IMR-90 (cell line): ENCODE measurements around the gene ZFYVE21. TPM values are rescaled to one million over a fixed set of nuclear protein-coding genes. Genes with fewer than 3 reads are reported as not detected.

Experiments
- ATAC-seq: fragments of 200-7000 bp; cut with Tn5 transposase; 2 replicates; pipeline ENCODE4 v1.9.1; 2020; ENCODE audit warnings: low read depth, mild to moderate bottlenecking, moderate library complexity
- BruUV-seq: library from RNA; stranded (reverse); fragments of 400-500 nt; replicated peaks from 2 replicates; lab custom pipeline; 2021; lab: Mats Ljungman, UMichigan
- CTCF ChIA-PET: fragments of 300-600 bp; formaldehyde crosslinking; extraction: SDS; loops from one replicate; lab custom pipeline; 2021; ENCODE audit warnings: antibody characterized with exemption; lab: Yijun Ruan, JAX
- POLR2A ChIA-PET: fragments of 300-600 bp; sonication (Branson Sonifier 250); formaldehyde crosslinking; loops from one replicate; lab custom pipeline; 2022; ENCODE audit warnings: antibody characterized with exemption; ENCODE audit not compliant: unreplicated experiment; lab: Charles Lee
- DNase-seq: peaks from one replicate; pipeline ENCODE4 v3.0.0; 2013
- H2AFZ ChIP-seq: replicated peaks from 2 replicates; pipeline ENCODE3; 2013; ENCODE audit warnings: low read length, mild to moderate bottlenecking; ENCODE audit not compliant: poor library complexity
- H2AK5ac ChIP-seq: 2 replicates; pipeline ENCODE4 v1.6.1; 2013; ENCODE audit warnings: low read depth, low read length, inconsistent platforms
- H2AK9ac ChIP-seq: replicated peaks from 2 replicates; pipeline ENCODE3; 2013; ENCODE audit warnings: mild to moderate bottlenecking, low read depth, low read length, moderate library complexity; ENCODE audit not compliant: poor library complexity
- H2BK120ac ChIP-seq: 2 replicates; pipeline ENCODE4 v1.6.1; 2013; ENCODE audit warnings: low read depth, low read length, inconsistent platforms
- H2BK15ac ChIP-seq: 3 replicates; pipeline ENCODE4 v1.6.1; 2013; ENCODE audit warnings: low read depth, low read length, inconsistent platforms
- H2BK20ac ChIP-seq: 2 replicates; pipeline ENCODE4 v1.6.1; 2013; ENCODE audit warnings: low read depth, mild to moderate bottlenecking, inconsistent platforms, low read length, moderate library complexity
- H2BK5ac ChIP-seq: 2 replicates; pipeline ENCODE4 v1.6.1; 2013; ENCODE audit warnings: mild to moderate bottlenecking, low read depth, low read length, inconsistent platforms; ENCODE audit not compliant: poor library complexity, severe bottlenecking
- H3K14ac ChIP-seq: replicated peaks from 2 replicates; pipeline ENCODE4 v1.6.1; 2013; ENCODE audit warnings: low read depth, low read length, inconsistent platforms
- H3K18ac ChIP-seq: 2 replicates; pipeline ENCODE4 v1.6.1; 2013; ENCODE audit warnings: low read depth, low read length, control low read depth
- H3K23ac ChIP-seq: 2 replicates; pipeline ENCODE4 v1.6.1; 2013; ENCODE audit warnings: low read depth, low read length, inconsistent platforms
- H3K27ac ChIP-seq: 2 replicates; pipeline ENCODE4 v1.5.1; 2013; ENCODE audit warnings: mild to moderate bottlenecking, control low read depth, low read length; ENCODE audit not compliant: insufficient read depth
- H3K27me3 ChIP-seq: 2 replicates; pipeline ENCODE4 v1.6.1; 2013; ENCODE audit warnings: low read length; ENCODE audit not compliant: control insufficient read depth, insufficient read depth
- H3K36me3 ChIP-seq: 2 replicates; pipeline ENCODE4 v1.6.1; 2013; ENCODE audit warnings: low read length, mixed read lengths; ENCODE audit not compliant: control insufficient read depth, insufficient read depth
- H3K4ac ChIP-seq: 2 replicates; pipeline ENCODE4 v1.6.1; 2013; ENCODE audit warnings: low read depth, low read length, inconsistent platforms
- H3K4me1 ChIP-seq: 2 replicates; pipeline ENCODE4 v1.6.1; 2013; ENCODE audit warnings: low read length, mixed read lengths; ENCODE audit not compliant: control insufficient read depth, insufficient read depth
- H3K4me2 ChIP-seq: 2 replicates; pipeline ENCODE4 v1.6.1; 2013; ENCODE audit warnings: low read depth, mild to moderate bottlenecking, control low read depth, low read length, moderate library complexity
- H3K4me3 ChIP-seq: 2 replicates; pipeline ENCODE4 v1.5.1; 2013; ENCODE audit warnings: low read depth, mild to moderate bottlenecking, control low read depth, low read length, moderate library complexity; ENCODE audit not compliant: insufficient read depth
- H3K56ac ChIP-seq: 2 replicates; pipeline ENCODE4 v1.6.1; 2013; ENCODE audit warnings: low read length, inconsistent platforms; ENCODE audit not compliant: insufficient read depth; ENCODE audit errors: extremely low read depth
- H3K79me1 ChIP-seq, 2 experiments: 2 replicates each; pipeline ENCODE4 v1.6.1; 2013; ENCODE audit warnings: low read length in 2 of 2, inconsistent platforms in 1 of 2, low read depth in 1 of 2
- H3K9ac ChIP-seq: 2 replicates; pipeline ENCODE4 v1.6.1; 2013; ENCODE audit warnings: low read depth, low read length, control low read depth
- H3K9me1 ChIP-seq: 2 replicates; pipeline ENCODE4 v1.6.1; 2013; ENCODE audit warnings: low read length, inconsistent platforms; ENCODE audit not compliant: insufficient read depth
- H3K9me3 ChIP-seq: 2 replicates; pipeline ENCODE4 v1.6.1; 2013; ENCODE audit warnings: low read length; ENCODE audit not compliant: control insufficient read depth, insufficient read depth
- H4K20me1 ChIP-seq: 2 replicates; pipeline ENCODE4 v1.6.1; 2013; ENCODE audit warnings: low read length, inconsistent platforms; ENCODE audit not compliant: insufficient read depth
- H4K5ac ChIP-seq: 2 replicates; pipeline ENCODE4 v1.6.1; 2013; ENCODE audit warnings: mild to moderate bottlenecking, low read depth, low read length, control low read depth
- H4K8ac ChIP-seq, 2 experiments: 2 replicates each; pipeline ENCODE4 v1.6.1; 2013; ENCODE audit warnings: low read depth in 2 of 2, low read length in 2 of 2, control low read depth in 1 of 2, inconsistent platforms in 1 of 2
- H4K91ac ChIP-seq: 2 replicates; pipeline ENCODE4 v1.6.1; 2013; ENCODE audit warnings: low read depth, low read length, inconsistent platforms; ENCODE audit not compliant: insufficient read depth
- BHLHE40 ChIP-seq: fragments of 150-350 bp; IDR thresholded peaks from 2 replicates; pipeline ENCODE4 v1.6.1; 2016; ENCODE audit warnings: mild to moderate bottlenecking, low read depth, low read length
- CEBPB ChIP-seq: IDR thresholded peaks from 2 replicates; pipeline ENCODE4 v1.6.1; 2012; ENCODE audit warnings: low read depth, low read length, improper control_type of control experiment
- CHD1 ChIP-seq: IDR thresholded peaks from 2 replicates; pipeline ENCODE4 v1.6.1; 2012; ENCODE audit warnings: low read depth, low read length, improper control_type of control experiment
- FOS ChIP-seq: fragments of 150-350 bp; IDR thresholded peaks from 2 replicates; pipeline ENCODE4 v1.6.1; 2016; ENCODE audit warnings: low read depth, low read length
- MAFK ChIP-seq: IDR thresholded peaks from 2 replicates; pipeline ENCODE4 v1.6.1; 2012; ENCODE audit warnings: low read depth, low read length, improper control_type of control experiment
- MAZ ChIP-seq: IDR thresholded peaks from 2 replicates; pipeline ENCODE4 v1.6.1; 2012; ENCODE audit warnings: low read depth, mild to moderate bottlenecking, low read length, improper control_type of control experiment, moderate library complexity, borderline replicate concordance
- MXI1 ChIP-seq: IDR thresholded peaks from 2 replicates; pipeline ENCODE4 v1.6.1; 2012; ENCODE audit warnings: low read depth, mild to moderate bottlenecking, low read length, moderate library complexity, borderline replicate concordance
- NFE2L2 ChIP-seq: fragments of 150-350 bp; IDR thresholded peaks from 2 replicates; pipeline ENCODE4 v1.6.1; 2016; ENCODE audit warnings: low read depth, mild to moderate bottlenecking, low read length
- POLR2A ChIP-seq: IDR thresholded peaks from 2 replicates; pipeline ENCODE4 v1.6.1; 2012; ENCODE audit warnings: mild to moderate bottlenecking, low read depth, low read length
- RAD21 ChIP-seq: IDR thresholded peaks from 2 replicates; pipeline ENCODE4 v1.6.1; 2012; ENCODE audit warnings: low read length, improper control_type of control experiment
- RCOR1 ChIP-seq: IDR thresholded peaks from 2 replicates; pipeline ENCODE4 v1.6.1; 2012; ENCODE audit warnings: mild to moderate bottlenecking, low read length, improper control_type of control experiment; ENCODE audit not compliant: insufficient replicate concordance
- RFX5 ChIP-seq: IDR thresholded peaks from 2 replicates; pipeline ENCODE4 v1.8.0; 2012; ENCODE audit warnings: low read depth, mild to moderate bottlenecking, low read length, moderate library complexity
- SMC3 ChIP-seq: fragments of 150-350 bp; IDR thresholded peaks from 2 replicates; pipeline ENCODE4 v1.6.1; 2016; ENCODE audit warnings: low read depth, mild to moderate bottlenecking, antibody characterized with exemption, low read length, moderate library complexity
- WGBS, 2 experiments: methylation state at CpG; one replicate each; pipeline versions ENCODE4 v1.1.5 to v1.1.7; 2013; ENCODE audit warnings: missing lambda C conversion rate in 2 of 2; ENCODE audit not compliant: insufficient read length in 1 of 2; ENCODE audit errors: extremely low coverage in 2 of 2; 5-methylcytosine and 5-hydroxymethylcytosine counted together
- dilution Hi-C: fragments of 300-500 bp; cut with HindIII; formaldehyde crosslinking; loops from one replicate; pipeline ENCODE4 v1.14.3; 2018; ENCODE audit warnings: low sequenced_read_pairs; ENCODE audit not compliant: unreplicated experiment
- in situ Hi-C: fragments of 300-500 bp; cut with MboI; formaldehyde crosslinking; loops from 3 replicates; pipeline ENCODE4 v1.14.3; 2019; ENCODE audit warnings: low sequenced_read_pairs, inconsistent platforms, mixed read lengths
- intact Hi-C: fragments of 100-400 bp; cut with micrococcal nuclease; formaldehyde crosslinking; loops from 2 replicates; pipeline ENCODE4 v1.10.0; 2022
- polyA plus RNA-seq, 3 experiments: library from polyadenylated mRNA; depleted of rRNA; stranded (reverse); fragments of >200 nt; gene quantifications; 2 replicates each; pipeline ENCODE4 v1.2.3, GENCODE V29; 2012; ENCODE audit warnings: low replicate concordance in 1 of 3
- total RNA-seq: library from RNA; depleted of rRNA; stranded (reverse); fragments of >200 nt; gene quantifications from 2 replicates; pipeline ENCODE4 v1.2.3, GENCODE V29; 2012
- TF ChIP-seq, protein P1 (sequence below): fragments of 150-350 bp; IDR thresholded peaks from 2 replicates; pipeline ENCODE4 v1.6.1; 2016; ENCODE audit warnings: low read depth, mild to moderate bottlenecking, low read length, moderate library complexity, borderline replicate concordance
- TF ChIP-seq, protein P2 (sequence below): conservative IDR thresholded peaks from 2 replicates; pipeline ENCODE4 v1.5.1; 2012; ENCODE audit warnings: mild to moderate bottlenecking, low read depth, low read length, improper control_type of control experiment

ZFYVE21 gene
- total and polyA plus RNA-seq, 2 of the 4 experiments (the other 2 are of a cell fraction), result 41.2 to 89.2 TPM

DNA sequence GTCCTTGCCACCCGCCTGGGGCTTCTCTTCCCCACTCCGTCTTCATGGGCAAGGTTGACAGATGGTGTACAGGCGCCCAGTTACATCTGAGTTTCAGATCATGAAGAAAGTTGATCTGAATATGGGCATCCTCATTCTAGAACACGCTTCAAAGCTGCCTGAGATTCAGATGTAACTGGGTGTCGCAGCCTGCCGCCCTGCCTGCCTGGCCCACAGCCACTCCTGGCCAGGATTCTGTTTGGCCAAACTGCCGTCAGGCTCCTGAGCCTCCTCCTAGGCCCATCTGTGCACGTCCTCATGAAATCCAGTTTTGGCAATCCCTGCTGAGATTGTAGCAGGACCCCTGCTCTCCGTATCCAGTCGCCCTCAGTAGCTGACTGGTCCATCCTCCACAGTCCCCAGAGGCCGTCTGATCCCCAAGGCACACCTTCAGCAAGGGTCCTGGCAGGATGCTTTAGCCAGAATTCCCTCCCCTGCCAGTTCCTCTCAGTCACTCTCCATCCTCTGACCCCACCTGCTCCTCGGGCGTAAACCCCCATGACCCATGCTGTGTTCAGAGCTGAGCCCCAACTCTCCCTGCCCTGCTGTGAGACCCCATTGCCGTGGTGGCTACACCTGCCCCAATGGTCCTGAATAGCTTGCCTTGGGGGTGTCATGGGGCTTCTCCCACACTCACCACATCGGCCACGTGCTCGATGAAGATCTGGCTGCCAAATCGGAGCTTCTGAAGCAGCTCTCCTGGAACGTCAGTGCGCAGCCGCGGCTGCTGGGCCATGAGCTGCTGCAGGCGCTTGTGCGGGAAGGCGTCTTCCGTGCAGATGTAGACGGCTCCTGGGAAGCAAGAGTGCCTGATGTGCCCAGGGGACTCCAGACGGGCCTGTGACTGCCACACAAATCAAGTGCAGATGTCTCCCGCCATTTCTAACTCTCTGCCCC is 12.8 kb upstream of the ZFYVE21 start:
- Histone ChIP-seq H3K23ac (no peak overlapping the region), H3K4me2 (no peak overlapping the region), H3K56ac (no peak overlapping the region), H3K27me3 (no peaks in the 10 kb centered on the region), H3K9ac (no peak overlapping the region), H2BK15ac (no peak overlapping the region), H3K9me1 (no peaks in the 10 kb centered on the region), H4K8ac (no peak overlapping the region), H2AFZ (no peak overlapping the region), H3K36me3 (peaks cover 73% of the 10 kb centered on the region), H2BK20ac (no peak overlapping the region), H4K5ac (no peak overlapping the region), H3K9me3 (no peaks in the 10 kb centered on the region), H4K91ac (no peak overlapping the region), H2BK120ac (no peak overlapping the region), H3K79me1 (peaks cover 21 to 68% of the 10 kb centered on the region in 2 experiments; a peak in 3 of 4 replicates), H2AK5ac (no peak overlapping the region), H3K18ac (no peak overlapping the region), H2AK9ac (no peak overlapping the region), H2BK5ac (no peak overlapping the region), H3K4me3 (no peak overlapping the region), H3K4ac (no peak overlapping the region), H3K14ac (no peak overlapping the region), H3K27ac (no peak overlapping the region), H3K4me1 (no peaks in the 10 kb centered on the region; the same call in 1 of the 2 replicates), H4K20me1 (peaks cover 40% of the 10 kb centered on the region)
- WGBS, 2 experiments, result 92% methylated on average over 17 of the region's 29 CpGs; no CpG with 5 or more reads in 1 of the 2 experiments
- ATAC-seq (no peak), DNase-seq (no peak)
- CTCF ChIA-PET, result interaction anchor here (1.0 kb wide), 1 partner anchor 11 kb away, joined by 4 read pairs; no protein-coding TSS in a partner anchor
- in situ Hi-C loops, result no loop called here
- intact Hi-C loops, result no loop called here
- no TSS peak for BruUV-seq
- dilution Hi-C loops, result no loop called here
- POLR2A ChIA-PET, result no interaction called here
- no peak for TF ChIP-seq FOS
- no peak for TF ChIP-seq RAD21
- TF ChIP-seq MAZ, result no peak
- TF ChIP-seq RFX5, result no peak
- TF ChIP-seq POLR2A, result no peak
- no peak for TF ChIP-seq CHD1
- no peak for TF ChIP-seq BHLHE40
- no peak for TF ChIP-seq MXI1
- TF ChIP-seq, protein P1, sequence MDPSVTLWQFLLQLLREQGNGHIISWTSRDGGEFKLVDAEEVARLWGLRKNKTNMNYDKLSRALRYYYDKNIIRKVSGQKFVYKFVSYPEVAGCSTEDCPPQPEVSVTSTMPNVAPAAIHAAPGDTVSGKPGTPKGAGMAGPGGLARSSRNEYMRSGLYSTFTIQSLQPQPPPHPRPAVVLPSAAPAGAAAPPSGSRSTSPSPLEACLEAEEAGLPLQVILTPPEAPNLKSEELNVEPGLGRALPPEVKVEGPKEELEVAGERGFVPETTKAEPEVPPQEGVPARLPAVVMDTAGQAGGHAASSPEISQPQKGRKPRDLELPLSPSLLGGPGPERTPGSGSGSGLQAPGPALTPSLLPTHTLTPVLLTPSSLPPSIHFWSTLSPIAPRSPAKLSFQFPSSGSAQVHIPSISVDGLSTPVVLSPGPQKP, result no peak
- TF ChIP-seq CEBPB, result no peak
- TF ChIP-seq MAFK, result no peak
- TF ChIP-seq NFE2L2, result no peak
- no peak for TF ChIP-seq SMC3
- TF ChIP-seq RCOR1, result no peak
- TF ChIP-seq, protein P2, sequence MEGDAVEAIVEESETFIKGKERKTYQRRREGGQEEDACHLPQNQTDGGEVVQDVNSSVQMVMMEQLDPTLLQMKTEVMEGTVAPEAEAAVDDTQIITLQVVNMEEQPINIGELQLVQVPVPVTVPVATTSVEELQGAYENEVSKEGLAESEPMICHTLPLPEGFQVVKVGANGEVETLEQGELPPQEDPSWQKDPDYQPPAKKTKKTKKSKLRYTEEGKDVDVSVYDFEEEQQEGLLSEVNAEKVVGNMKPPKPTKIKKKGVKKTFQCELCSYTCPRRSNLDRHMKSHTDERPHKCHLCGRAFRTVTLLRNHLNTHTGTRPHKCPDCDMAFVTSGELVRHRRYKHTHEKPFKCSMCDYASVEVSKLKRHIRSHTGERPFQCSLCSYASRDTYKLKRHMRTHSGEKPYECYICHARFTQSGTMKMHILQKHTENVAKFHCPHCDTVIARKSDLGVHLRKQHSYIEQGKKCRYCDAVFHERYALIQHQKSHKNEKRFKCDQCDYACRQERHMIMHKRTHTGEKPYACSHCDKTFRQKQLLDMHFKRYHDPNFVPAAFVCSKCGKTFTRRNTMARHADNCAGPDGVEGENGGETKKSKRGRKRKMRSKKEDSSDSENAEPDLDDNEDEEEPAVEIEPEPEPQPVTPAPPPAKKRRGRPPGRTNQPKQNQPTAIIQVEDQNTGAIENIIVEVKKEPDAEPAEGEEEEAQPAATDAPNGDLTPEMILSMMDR, result no peak
